Measurements from ENCODE around the gene FERMT1.
A peak's percentile ranks its signal among the peaks of the same experiment; 100 is the strongest.

Gene FERMT1

GRCh38 chr20:6122873-6123648, at the start of gene FERMT1:
FERMT1 (minus strand) TSS chr20:6123030; CDS start chr20:6119554, 3,476 bp downstream.
- peak; percentile 64 to 85 for DNase-seq

GRCh38 chr20:6169251-6169650, 46.4 kb upstream of the FERMT1 start:
- DNase-seq = peak in 1 of 2 experiments; percentile 4

- no peak for DNase-seq
Measured at GRCh38 chr20:6168204-6168603, 45.4 kb upstream of the FERMT1 start.

- DNase-seq = no peak
Measured at GRCh38 chr20:6165346-6165745, 42.5 kb upstream of the FERMT1 start.

GRCh38 chr20:6164421-6165341, 41.9 kb upstream of the FERMT1 start:
- peak in 1 of 2 experiments; percentile 5 for DNase-seq

GRCh38 chr20:6160736-6161135, 37.9 kb upstream of the FERMT1 start:
- no peak for DNase-seq

GRCh38 chr20:6157345-6157744, 34.5 kb upstream of the FERMT1 start:
- DNase-seq = no peak

GRCh38 chr20:6152777-6153176, 29.9 kb upstream of the FERMT1 start:
- no peak for DNase-seq

GRCh38 chr20:6148073-6148472, 25.2 kb upstream of the FERMT1 start:
- DNase-seq = no peak

- peak; percentile 58 to 64 for DNase-seq
Measured at GRCh38 chr20:6142348-6142993, 19.6 kb upstream of the FERMT1 start.

GRCh38 chr20:6140947-6141346, 18.1 kb upstream of the FERMT1 start:
- no peak for DNase-seq

GRCh38 chr20:6135347-6135746, 12.5 kb upstream of the FERMT1 start:
- DNase-seq = no peak

- DNase-seq = no peak
Measured at GRCh38 chr20:6134592-6134991, 11.8 kb upstream of the FERMT1 start.

- DNase-seq = no peak
Measured at GRCh38 chr20:6130045-6130444, 7.2 kb upstream of the FERMT1 start.

GRCh38 chr20:6127825-6128224, 5.0 kb upstream of the FERMT1 start:
- no peak for DNase-seq

- no peak for DNase-seq
Measured at GRCh38 chr20:6126846-6127245, 4.0 kb upstream of the FERMT1 start.

- DNase-seq = no peak
Measured at GRCh38 chr20:6123649-6124014, 802 bp upstream of the FERMT1 start.

- peak; percentile 8 to 55 for DNase-seq
Measured at GRCh38 chr20:6122111-6122872, 538 bp downstream of the FERMT1 start.

GRCh38 chr20:6121504-6121903, 1.3 kb downstream of the FERMT1 start:
- DNase-seq = peak in 1 of 2 experiments; percentile 17

GRCh38 chr20:6120491-6120988, 2.3 kb downstream of the FERMT1 start:
- DNase-seq = no peak

GRCh38 chr20:6116758-6117157, 6.1 kb downstream of the FERMT1 start:
- no peak for DNase-seq

- DNase-seq = no peak
Measured at GRCh38 chr20:6115221-6115895, 7.5 kb downstream of the FERMT1 start.

Data from NCI-H2081 (cell line).